K562 (cell line): ENCODE measurements around the gene MPV17L2. TPM values are rescaled to one million over a fixed set of nuclear protein-coding genes. Genes with fewer than 3 reads are reported as not detected.

Experiments
- ATF1 ChIP-seq, 2 experiments: fragments of 450-650 bp in 1 of 2; IDR thresholded peaks; 2 replicates each; pipeline ENCODE4 v1.6.1; 2016; ENCODE audit warnings: missing compliant biosample characterization in 1 of 2, missing genetic modification characterization in 1 of 2
- BACH1 ChIP-seq: fragments of 200-800 bp; sonication (Bioruptor generic); IDR thresholded peaks from 2 replicates; pipeline ENCODE4 v1.6.1; 2016; ENCODE audit warnings: missing genetic modification characterization, missing compliant biosample characterization
- CHD2 ChIP-seq: IDR thresholded peaks from 2 replicates; pipeline ENCODE4 v1.6.1; 2011; ENCODE audit warnings: low read depth, low read length
- CREB3 ChIP-seq: fragments of 450-650 bp; conservative IDR thresholded peaks from 2 replicates; pipeline ENCODE4 v1.6.1; 2016; ENCODE audit warnings: missing genetic modification characterization, low read depth, mild to moderate bottlenecking, missing compliant biosample characterization, moderate library complexity
- CREB5 ChIP-seq: fragments of 250-450 bp; sonication (Bioruptor Pico); IDR thresholded peaks from 2 replicates; pipeline ENCODE4 v1.5.0; 2020; ENCODE audit warnings: mild to moderate bottlenecking
- ETV6 ChIP-seq, 3 experiments: fragments of 150-350 bp in 1 of 3; sonication (generic) in 1 of 3; formaldehyde crosslinking in 1 of 3; IDR thresholded peaks; 2 replicates each; pipeline versions ENCODE4 v1.6.1 to v1.8.0; 2014 to 2022; ENCODE audit warnings: borderline replicate concordance in 2 of 3, low read depth in 2 of 3, antibody characterized with exemption in 1 of 3, low read length in 1 of 3, mild to moderate bottlenecking in 1 of 3, missing genetic modification reagents in 1 of 3
- FOSL1 ChIP-seq: fragments of 200-800 bp; sonication (Bioruptor generic); conservative IDR thresholded peaks from 2 replicates; pipeline ENCODE4 v1.6.1; 2016; ENCODE audit warnings: missing genetic modification characterization, missing compliant biosample characterization
- KDM2B ChIP-seq: fragments of 250-450 bp; sonication (Bioruptor Pico); IDR thresholded peaks from 2 replicates; pipeline ENCODE4 v1.8.0; 2021; ENCODE audit warnings: mild to moderate bottlenecking, moderate library complexity
- MAX ChIP-seq: sonication (generic); formaldehyde crosslinking; IDR thresholded peaks from 2 replicates; pipeline ENCODE4 v1.9.0; 2022; ENCODE audit warnings: mild to moderate bottlenecking, missing genetic modification reagents
- MAZ ChIP-seq, 2 experiments: fragments of 450-650 bp in 1 of 2; sonication (generic) in 1 of 2; formaldehyde crosslinking; IDR thresholded peaks in 1 of 2; conservative IDR thresholded peaks in 1 of 2; 2 replicates each; pipeline versions ENCODE4 v1.4.0 to v1.5.0; 2020; ENCODE audit warnings: mild to moderate bottlenecking in 1 of 2, missing genetic modification reagents in 1 of 2
- NKRF ChIP-seq: fragments of 450-650 bp; IDR thresholded peaks from 2 replicates; pipeline ENCODE4 v1.6.1; 2016; ENCODE audit warnings: borderline replicate concordance
- PRMT5 ChIP-seq: sonication (generic); formaldehyde crosslinking; IDR thresholded peaks from 2 replicates; pipeline ENCODE4 v1.5.0; 2020; ENCODE audit warnings: missing genetic modification reagents
- PURB ChIP-seq: sonication (generic); formaldehyde crosslinking; IDR thresholded peaks from 2 replicates; pipeline ENCODE4 v1.9.0; 2021; ENCODE audit warnings: low read depth, mild to moderate bottlenecking, missing genetic modification reagents
- RCOR1 ChIP-seq, 2 experiments: IDR thresholded peaks; 2 replicates each; pipeline ENCODE4 v1.6.1; 2012; ENCODE audit warnings: low read depth in 2 of 2, low read length in 2 of 2, borderline replicate concordance in 1 of 2, improper control_type of control experiment in 1 of 2
- THAP7 ChIP-seq: fragments of 250-450 bp; sonication (Bioruptor Pico); IDR thresholded peaks from 2 replicates; pipeline ENCODE4 v1.5.0; 2021
- ZNF175 ChIP-seq: fragments of 200-800 bp; sonication (Bioruptor generic); IDR thresholded peaks from 2 replicates; pipeline ENCODE4 v1.6.1; 2016; ENCODE audit warnings: low read depth, mild to moderate bottlenecking, missing genetic modification characterization, missing compliant biosample characterization
- ZNF436 ChIP-seq: fragments of 250-450, 450-650 bp; sonication (Bioruptor Pico); formaldehyde crosslinking; IDR thresholded peaks from 2 replicates; pipeline ENCODE4 v1.7.0; 2020; ENCODE audit warnings: mild to moderate bottlenecking
- ZNF589 ChIP-seq: fragments of 200-800 bp; sonication (Bioruptor generic); IDR thresholded peaks from 2 replicates; pipeline ENCODE4 v1.6.1; 2016; ENCODE audit warnings: low read depth, missing genetic modification characterization, missing compliant biosample characterization
- polyA plus RNA-seq, 8 experiments: library from polyadenylated mRNA; depleted of rRNA in 4 of 8; stranded (reverse) in 5 of 8; unstranded in 3 of 8; fragments of >200 nt; fragmentation: Nextera tagmentation in 2 of 8; fragmentation: Illumina TruSeq in 1 of 8; extraction: Ambion mirVana in 2 of 8; extraction: Trizol in 1 of 8; gene quantifications; 2 replicates each; pipeline versions ENCODE4 v1.2.1 to v1.2.3, GENCODE V29; 2011 to 2014; ENCODE audit warnings: inconsistent platforms in 1 of 8, missing spikeins in 1 of 8
- total RNA-seq, 7 experiments: library from RNA; depleted of rRNA in 6 of 7; stranded (reverse); fragments of >200 nt in 6 of 7; fragmentation: Illumina TruSeq in 2 of 7; extraction: Trizol in 2 of 7; gene quantifications; 2 replicates each; pipeline versions ENCODE4 v1.2.1 to v1.2.3, GENCODE V29; 2011 to 2021; ENCODE audit warnings: low replicate concordance in 1 of 7
- TF ChIP-seq, protein P1 (sequence below): fragments of 450-650 bp; IDR thresholded peaks from 2 replicates; pipeline ENCODE4 v1.6.1; 2016

MPV17L2 gene
- total and polyA plus RNA-seq, 9 of the 15 experiments (the other 6 are each of a cell fraction or from before 2014, with no cell fraction given): 10.6 to 60.2 (median 28.5) TPM

- TF ChIP-seq ETV6 (IDR thresholded peaks at IDR 0.05; ENCODE audit: borderline replicate concordance in 1 of 2, low read depth in 2 of 2, low read length in 1 of 2) (no peak), ETV6 (CRISPR knock-in tag; IDR thresholded peaks at IDR 0.05; ENCODE audit: borderline replicate concordance) (no peak), ZNF436 (no peak), CREB3 (tag) (peak; percentile 85; the same call in 1 of the 2 replicates), FOSL1 (tag) (peak; percentile 32; the same call in 1 of the 2 replicates), CHD2 (peak; percentile 93), ZNF589 (CRISPR knock-in tag) (peak; percentile 99), THAP7 (CRISPR knock-in tag) (no peak), MAX (CRISPR knock-in tag) (no peak; the same call in 1 of the 2 replicates), ATF1 (CRISPR knock-in tag; IDR thresholded peaks at IDR 0.05) (peak; percentile 65), ATF1 (tag; IDR thresholded peaks at IDR 0.05) (peak; percentile 98), RCOR1 (IDR thresholded peaks at IDR 0.05; ENCODE audit: borderline replicate concordance in 1 of 2, low read depth in 2 of 2, low read length in 2 of 2) (peak in 1 of 2 experiments; percentile 66; a peak in 2 of 4 replicates), PRMT5 (CRISPR knock-in tag) (no peak), PURB (no peak), NKRF (no peak; the same call in 1 of the 2 replicates), MAZ (CRISPR knock-in tag; conservative IDR thresholded peaks at IDR 0.05 in 1 of 2, IDR thresholded peaks at IDR 0.05 in 1 of 2) (peak in 1 of 2 experiments; percentile 14; a peak in 1 of 4 replicates), CREB5 (no peak), KDM2B (0 out of 2 replicates have a peak, but pooled peaks have one; percentile 23), ZNF175 (CRISPR knock-in tag) (peak; percentile 97), BACH1 (peak; percentile 85; the same call in 1 of the 2 replicates)
- TF ChIP-seq, protein P1, sequence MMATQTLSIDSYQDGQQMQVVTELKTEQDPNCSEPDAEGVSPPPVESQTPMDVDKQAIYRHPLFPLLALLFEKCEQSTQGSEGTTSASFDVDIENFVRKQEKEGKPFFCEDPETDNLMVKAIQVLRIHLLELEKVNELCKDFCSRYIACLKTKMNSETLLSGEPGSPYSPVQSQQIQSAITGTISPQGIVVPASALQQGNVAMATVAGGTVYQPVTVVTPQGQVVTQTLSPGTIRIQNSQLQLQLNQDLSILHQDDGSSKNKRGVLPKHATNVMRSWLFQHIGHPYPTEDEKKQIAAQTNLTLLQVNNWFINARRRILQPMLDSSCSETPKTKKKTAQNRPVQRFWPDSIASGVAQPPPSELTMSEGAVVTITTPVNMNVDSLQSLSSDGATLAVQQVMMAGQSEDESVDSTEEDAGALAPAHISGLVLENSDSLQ: peak; percentile 80
Measured at GRCh38 chr19:18192673-18193387, at the start of gene MPV17L2 (continued).
